Breast epithelium (tissue), 3 donors: ENCODE results near the gene MAGED4B.

Experiments used
- CTCF ChIP-seq, 3 donors: fragments of 450-650 bp; IDR thresholded peaks; one replicate each; pipeline ENCODE4 v1.5.1; 2016 to 2017; ENCODE audit warnings: antibody characterized with exemption in 3 of 3, mild to moderate bottlenecking in 3 of 3, moderate library complexity in 3 of 3
- POLR2AphosphoS5 ChIP-seq, 3 donors: sonication (generic); formaldehyde crosslinking; IDR thresholded peaks; one replicate each; pipeline ENCODE4 v1.6.1; 2017; ENCODE audit warnings: antibody characterized with exemption in 3 of 3

DNA sequence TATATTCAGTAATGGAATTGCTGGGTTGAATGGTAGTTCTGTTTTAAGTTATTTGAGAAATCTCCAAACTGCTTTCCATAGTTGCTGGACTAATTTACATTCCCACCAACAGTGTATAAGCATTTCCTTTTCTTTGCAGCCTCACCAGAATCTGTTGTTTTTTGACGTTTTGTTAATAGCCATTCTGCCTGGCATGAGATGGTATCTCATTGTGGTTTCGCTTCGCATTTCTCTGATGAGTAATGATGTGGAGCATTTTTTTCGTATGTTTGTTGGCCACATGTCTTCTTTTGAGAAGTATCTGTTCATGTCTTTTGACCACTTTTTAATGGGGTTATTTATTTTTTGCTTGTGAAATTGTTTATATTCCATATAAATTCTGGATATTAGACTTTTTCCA is 13.6 kb upstream of the MAGED4B start:
- no peak for TF ChIP-seq POLR2AphosphoS5 (IDR thresholded peaks at IDR 0.05)
- TF ChIP-seq CTCF (IDR thresholded peaks at IDR 0.05): no peak
